ENCODE data around the gene ADGRF1. TPM values are rescaled to one million over a fixed set of nuclear protein-coding genes. Genes with fewer than 3 reads are reported as not detected.

The ADGRF1 gene
- total and polyA plus RNA-seq, 3 donors from 2014 or later, result 2.4 to 5.4 (median 2.4) TPM

DNA sequence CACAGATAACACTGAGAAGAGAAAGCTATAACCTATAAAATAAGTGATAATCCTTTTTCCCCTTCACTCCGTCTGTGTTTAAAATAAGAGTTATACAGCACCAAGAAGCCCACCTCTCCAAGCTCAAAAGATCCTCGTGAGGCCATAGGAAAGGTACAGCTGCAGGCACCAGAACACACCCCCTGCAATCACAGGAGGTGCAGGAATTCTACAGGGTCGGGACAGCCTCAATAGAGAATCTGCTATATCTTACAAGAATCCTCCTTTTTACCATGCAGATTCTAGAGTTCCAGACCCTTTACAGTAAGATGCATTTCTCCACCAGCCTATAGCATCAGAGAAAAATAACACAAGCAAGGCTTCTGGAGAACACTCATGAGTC is 5.0 kb upstream of the ADGRF1 start:
- TF ChIP-seq CTCF (IDR thresholded peaks at IDR 0.05) (no peak), POLR2A (IDR thresholded peaks at IDR 0.05) (no peak)
- intact Hi-C loops (cut with DNase I; ENCODE audit: low total_unique reads), result no loop called here
- H3K4me3 ChIP-seq, result no peak overlapping the region
- WGBS, 2 donors, result 50 to 67% methylated on average over 3 of the region's 3 CpGs
- H3K36me3 ChIP-seq (ENCODE audit: low read depth, missing control alignments), result no peaks in the 10 kb centered on the region
- H3K27ac ChIP-seq, result no peak overlapping the region
- no peaks in the 10 kb centered on the region for H3K27me3 ChIP-seq
- H3K9me3 ChIP-seq, result no peaks in the 10 kb centered on the region
- H3K4me1 ChIP-seq, result peaks cover 10% of the 10 kb centered on the region
- no peak for DNase-seq

- Histone ChIP-seq H3K4me1 (peaks cover 10% of the 10 kb centered on the region), H3K36me3 (ENCODE audit: low read depth, missing control alignments) (no peaks in the 10 kb centered on the region), H3K4me3 (no peak overlapping the region), H3K27me3 (no peaks in the 10 kb centered on the region), H3K27ac (no peak overlapping the region), H3K9me3 (no peaks in the 10 kb centered on the region)
- no peak for DNase-seq
- intact Hi-C loops (cut with DNase I; ENCODE audit: low total_unique reads), result no loop called here
- WGBS, 2 donors, result 68 to 75% methylated on average over 5 of the region's 5 CpGs
- no peak for TF ChIP-seq POLR2A (IDR thresholded peaks at IDR 0.05)
- TF ChIP-seq CTCF (IDR thresholded peaks at IDR 0.05), result no peak
These were observed 2.3 kb upstream of the ADGRF1 start for GRCh38 chr6:47044397-47044796.

- intact Hi-C loops (cut with DNase I; ENCODE audit: low total_unique reads), result no loop called here
- TF ChIP-seq CTCF (IDR thresholded peaks at IDR 0.05), result no peak
- TF ChIP-seq POLR2A (IDR thresholded peaks at IDR 0.05), result no peak
- no peak for DNase-seq
- H3K9me3 ChIP-seq, result no peaks in the 10 kb centered on the region
- peaks cover 10% of the 10 kb centered on the region for H3K4me1 ChIP-seq
- WGBS, 2 donors, result 87 to 89% methylated on average over 1 of the region's 1 CpG
- no peak overlapping the region for H3K4me3 ChIP-seq
- no peaks in the 10 kb centered on the region for H3K27me3 ChIP-seq
- H3K27ac ChIP-seq, result no peak overlapping the region
- H3K36me3 ChIP-seq (ENCODE audit: low read depth, missing control alignments), result no peaks in the 10 kb centered on the region
These were observed 1.2 kb upstream of the ADGRF1 start for GRCh38 chr6:47043286-47043685.

GRCh38 chr6:47041741-47042140 is 391 bp downstream of the ADGRF1 start:
- Histone ChIP-seq H3K9me3 (no peaks in the 10 kb centered on the region), H3K4me3 (no peak overlapping the region), H3K27ac (peak overlapping the region in 1 of 2 donors; percentile 25), H3K36me3 (ENCODE audit: low read depth, missing control alignments) (no peaks in the 10 kb centered on the region), H3K27me3 (no peaks in the 10 kb centered on the region), H3K4me1 (peaks cover 2% of the 10 kb centered on the region)
- intact Hi-C loops (cut with DNase I; ENCODE audit: low total_unique reads), result no loop called here
- WGBS, 2 donors, result 55 to 74% methylated on average over 2 of the region's 2 CpGs
- TF ChIP-seq POLR2A (IDR thresholded peaks at IDR 0.05) (no peak), CTCF (IDR thresholded peaks at IDR 0.05) (no peak)
- no peak for DNase-seq

- Histone ChIP-seq H3K27ac (no peak overlapping the region), H3K4me1 (peaks cover 16% of the 10 kb centered on the region), H3K27me3 (no peaks in the 10 kb centered on the region), H3K36me3 (ENCODE audit: low read depth, missing control alignments) (no peaks in the 10 kb centered on the region), H3K9me3 (no peaks in the 10 kb centered on the region), H3K4me3 (no peak overlapping the region)
- no peak for TF ChIP-seq CTCF (IDR thresholded peaks at IDR 0.05)
- TF ChIP-seq POLR2A (IDR thresholded peaks at IDR 0.05), result no peak
- DNase-seq, result no peak
- intact Hi-C loops (cut with DNase I; ENCODE audit: low total_unique reads), result no loop called here
- WGBS, 2 donors, result 31 to 33% methylated on average over 6 of the region's 6 CpGs
These were observed 7.2 kb downstream of the ADGRF1 start for GRCh38 chr6:47034926-47035325.
